Prostate gland (tissue), 2 donors: ENCODE results near the gene ADAMTSL3. TPM values are rescaled to one million over a fixed set of nuclear protein-coding genes. Genes with fewer than 3 reads are reported as not detected.

Experiments
- DNase-seq: peaks from one replicate; pipeline ENCODE4 v3.0.0-alpha.2; 2019; ENCODE audit warnings: low spot score
- H3K27ac ChIP-seq, 2 donors: fragments of 200-600 bp; sonication (generic); 2 replicates each; pipeline ENCODE4 v1.5.1; 2017 to 2019
- H3K27me3 ChIP-seq: fragments of 200-600 bp; sonication (generic); replicated peaks from 2 replicates; pipeline ENCODE4 v1.5.1; 2019; ENCODE audit not compliant: insufficient read depth
- H3K36me3 ChIP-seq, 2 donors: fragments of 200-600 bp; sonication (generic); 1 replicate in 1 of 2; 2 replicates in 1 of 2; pipeline versions ENCODE4 v1.5.1 to v1.8.1; 2017 to 2019
- H3K4me1 ChIP-seq: fragments of 200-600 bp; sonication (generic); replicated peaks from 2 replicates; pipeline ENCODE4 v1.5.1; 2019
- H3K4me3 ChIP-seq, 2 donors: fragments of 200-600 bp; sonication (generic); 2 replicates each; pipeline ENCODE4 v1.5.1; 2017 to 2019
- H3K9me3 ChIP-seq: fragments of 200-600 bp; sonication (generic); 2 replicates; pipeline ENCODE4 v1.5.1; 2017
- POLR2A ChIP-seq: fragments of 450-650 bp; IDR thresholded peaks from one replicate; pipeline ENCODE4 v1.6.1; 2016; ENCODE audit warnings: antibody characterized with exemption, mild to moderate bottlenecking
- POLR2AphosphoS5 ChIP-seq: sonication (generic); formaldehyde crosslinking; IDR thresholded peaks from one replicate; pipeline ENCODE4 v1.6.1; 2017; ENCODE audit warnings: antibody characterized with exemption
- WGBS: methylation state at CpG from one replicate; pipeline ENCODE4 v1.1.5; 2018; 5-methylcytosine and 5-hydroxymethylcytosine counted together
- intact Hi-C: fragments of 100-400 bp; cut with DNase I; formaldehyde crosslinking; loops from one replicate; pipeline ENCODE4 v1.14.2; 2022
- total RNA-seq, 2 donors: library from RNA; depleted of rRNA; stranded (reverse); fragments of >200 nt; gene quantifications; one replicate each; pipeline ENCODE4 v1.1.0, GENCODE V29; 2016
- TF ChIP-seq, protein P1 (sequence below), 4 experiments: fragments of 200-600 bp in 2 of 4; fragments of 450-650 bp in 2 of 4; sonication (generic) in 2 of 4; IDR thresholded peaks; 1 replicate in 3 of 4; 2 replicates in 1 of 4; pipeline ENCODE4 v1.5.1; 2016 to 2019; ENCODE audit warnings: antibody characterized with exemption in 4 of 4, mild to moderate bottlenecking in 2 of 4, moderate library complexity in 2 of 4

The ADAMTSL3 gene
- total RNA-seq, 2 donors from 2014 or later = 4.5 to 25.2 TPM

DNA sequence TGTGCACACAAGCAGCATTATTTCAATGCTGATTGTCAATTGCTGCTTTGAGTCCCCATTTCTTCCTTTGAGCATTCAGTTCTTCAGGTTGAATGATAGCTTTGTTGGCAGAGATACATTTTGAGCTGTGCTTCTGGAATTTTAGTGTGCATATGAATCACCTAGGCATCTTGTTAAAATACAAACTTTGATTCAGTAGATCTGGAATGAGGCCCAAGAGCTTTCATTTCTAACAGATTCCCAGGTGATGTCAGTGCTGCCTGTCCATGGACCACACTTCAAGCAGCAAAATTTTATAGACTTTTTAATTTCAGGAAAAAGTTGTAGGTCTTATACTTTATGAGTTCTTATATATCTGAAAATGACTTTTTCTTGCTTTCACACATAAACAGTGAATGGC is 131.1 kb downstream of the ADAMTSL3 start:
- TF ChIP-seq, protein P1, sequence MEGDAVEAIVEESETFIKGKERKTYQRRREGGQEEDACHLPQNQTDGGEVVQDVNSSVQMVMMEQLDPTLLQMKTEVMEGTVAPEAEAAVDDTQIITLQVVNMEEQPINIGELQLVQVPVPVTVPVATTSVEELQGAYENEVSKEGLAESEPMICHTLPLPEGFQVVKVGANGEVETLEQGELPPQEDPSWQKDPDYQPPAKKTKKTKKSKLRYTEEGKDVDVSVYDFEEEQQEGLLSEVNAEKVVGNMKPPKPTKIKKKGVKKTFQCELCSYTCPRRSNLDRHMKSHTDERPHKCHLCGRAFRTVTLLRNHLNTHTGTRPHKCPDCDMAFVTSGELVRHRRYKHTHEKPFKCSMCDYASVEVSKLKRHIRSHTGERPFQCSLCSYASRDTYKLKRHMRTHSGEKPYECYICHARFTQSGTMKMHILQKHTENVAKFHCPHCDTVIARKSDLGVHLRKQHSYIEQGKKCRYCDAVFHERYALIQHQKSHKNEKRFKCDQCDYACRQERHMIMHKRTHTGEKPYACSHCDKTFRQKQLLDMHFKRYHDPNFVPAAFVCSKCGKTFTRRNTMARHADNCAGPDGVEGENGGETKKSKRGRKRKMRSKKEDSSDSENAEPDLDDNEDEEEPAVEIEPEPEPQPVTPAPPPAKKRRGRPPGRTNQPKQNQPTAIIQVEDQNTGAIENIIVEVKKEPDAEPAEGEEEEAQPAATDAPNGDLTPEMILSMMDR (IDR thresholded peaks at IDR 0.05) = no peak
- no peak for TF ChIP-seq POLR2AphosphoS5
- TF ChIP-seq POLR2A = no peak
- Histone ChIP-seq H3K9me3 (no peaks in the 10 kb centered on the region), H3K27ac (no peak overlapping the region), H3K27me3 (no peaks in the 10 kb centered on the region), H3K4me1 (no peaks in the 10 kb centered on the region), H3K4me3 (no peak overlapping the region), H3K36me3 (no peaks in the 10 kb centered on the region)
- DNase-seq = peak; percentile 10
- intact Hi-C loops = no loop called here

DNA sequence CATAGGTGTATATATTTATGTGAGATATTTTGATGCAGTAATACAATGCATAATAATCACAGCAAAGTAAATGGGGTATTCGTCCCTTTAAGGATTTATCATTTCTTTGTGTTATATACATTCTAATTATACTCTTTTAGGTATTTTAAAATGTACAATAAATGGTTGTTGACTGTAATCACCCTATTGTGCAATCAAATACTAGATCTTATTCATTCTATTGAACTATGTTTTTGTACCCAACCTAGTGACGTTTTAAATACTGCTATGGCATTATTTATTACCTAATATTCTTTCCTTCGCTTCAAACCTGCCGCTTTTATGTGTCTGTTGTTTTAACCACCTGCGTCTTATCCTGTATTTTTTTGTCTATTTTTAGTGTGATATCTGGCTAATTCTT is 132.4 kb downstream of the ADAMTSL3 start:
- H3K9me3 ChIP-seq = no peaks in the 10 kb centered on the region
- no peaks in the 10 kb centered on the region for H3K27me3 ChIP-seq
- intact Hi-C loops = no loop called here
- no peak overlapping the region for H3K27ac ChIP-seq
- 90% methylated on average over 5 of the region's 5 CpGs for WGBS
- H3K4me1 ChIP-seq = no peaks in the 10 kb centered on the region
- no peak overlapping the region for H3K4me3 ChIP-seq
- H3K36me3 ChIP-seq = no peaks in the 10 kb centered on the region
- no peak for DNase-seq
- TF ChIP-seq POLR2A = no peak
- TF ChIP-seq, protein P1 (IDR thresholded peaks at IDR 0.05) = no peak
- no peak for TF ChIP-seq POLR2AphosphoS5

DNA sequence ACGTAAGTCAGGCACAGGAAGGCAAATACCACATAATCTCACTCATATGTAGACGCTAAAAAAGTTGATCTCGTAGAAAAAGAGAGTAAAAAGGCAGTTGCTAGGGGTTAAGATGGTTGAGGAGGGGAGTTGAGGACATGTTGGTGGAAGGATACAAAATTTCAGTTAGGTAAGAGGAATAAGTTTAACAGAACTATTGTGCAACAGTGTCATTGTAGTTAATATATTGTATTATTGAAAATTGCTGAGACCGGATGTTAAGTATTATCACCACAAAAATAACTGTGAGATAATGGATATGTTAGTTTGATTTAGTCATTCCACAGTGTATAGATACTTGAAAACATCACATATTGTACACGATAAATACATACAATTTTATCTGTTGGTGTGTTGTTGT is 139.1 kb downstream of the ADAMTSL3 start:
- DNase-seq = no peak
- Histone ChIP-seq H3K27me3 (no peaks in the 10 kb centered on the region), H3K4me3 (no peak overlapping the region), H3K36me3 (no peaks in the 10 kb centered on the region), H3K4me1 (no peaks in the 10 kb centered on the region), H3K27ac (no peak overlapping the region), H3K9me3 (no peaks in the 10 kb centered on the region)
- no peak for TF ChIP-seq POLR2A
- TF ChIP-seq, protein P1 (IDR thresholded peaks at IDR 0.05) = no peak
- no peak for TF ChIP-seq POLR2AphosphoS5
- WGBS = 95% methylated on average over 5 of the region's 5 CpGs
- intact Hi-C loops = no loop called here

DNA sequence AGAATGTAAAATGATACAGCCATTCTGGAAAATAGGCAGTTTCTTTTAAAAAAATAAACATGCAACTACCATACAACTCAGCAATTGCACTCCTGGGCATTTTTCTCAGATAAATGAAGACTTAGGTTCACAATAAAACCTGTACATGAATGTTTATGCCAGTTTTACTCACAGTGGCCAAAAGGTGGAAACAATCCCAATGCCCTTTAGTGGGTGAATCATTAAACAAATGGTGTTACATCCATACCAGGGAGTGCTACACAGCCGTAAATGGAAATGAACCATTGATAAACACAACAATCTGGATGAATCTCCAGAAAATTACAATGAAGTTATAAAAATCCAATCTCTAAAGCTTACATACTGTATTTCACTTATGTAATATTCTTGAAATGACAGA is 140.3 kb downstream of the ADAMTSL3 start:
- TF ChIP-seq POLR2A (no peak), POLR2AphosphoS5 (no peak)
- TF ChIP-seq, protein P1 (IDR thresholded peaks at IDR 0.05) = no peak
- Histone ChIP-seq H3K27me3 (no peaks in the 10 kb centered on the region), H3K4me1 (no peaks in the 10 kb centered on the region), H3K36me3 (no peaks in the 10 kb centered on the region), H3K4me3 (no peak overlapping the region), H3K27ac (no peak overlapping the region), H3K9me3 (no peaks in the 10 kb centered on the region)
- DNase-seq = no peak
- intact Hi-C loops = no loop called here
- 58% methylated on average over 1 of the region's 1 CpG for WGBS

DNA sequence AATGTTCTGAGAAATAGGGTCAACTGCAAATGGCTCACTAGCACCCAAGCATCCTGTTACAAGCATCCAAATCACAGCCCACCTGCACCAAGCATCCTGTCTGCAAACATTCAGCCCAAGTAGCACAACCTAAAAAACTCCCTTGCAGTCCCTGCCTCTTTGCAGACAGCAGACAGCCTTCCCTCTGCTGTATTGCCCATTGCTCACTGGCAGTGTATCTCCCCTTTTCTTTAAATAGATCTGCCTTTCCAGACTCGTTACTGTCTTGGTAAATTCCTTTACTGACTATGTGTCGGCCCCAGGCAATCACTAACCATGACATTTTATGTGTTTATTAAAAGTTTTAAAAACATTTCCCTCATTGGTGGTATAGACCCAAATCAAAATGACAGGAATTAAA is 155.4 kb downstream of the ADAMTSL3 start:
- no peaks in the 10 kb centered on the region for H3K4me1 ChIP-seq
- H3K36me3 ChIP-seq = no peaks in the 10 kb centered on the region
- WGBS = 65% methylated on average over 2 of the region's 2 CpGs
- no peak for DNase-seq
- H3K27me3 ChIP-seq = no peaks in the 10 kb centered on the region
- no peak overlapping the region for H3K27ac ChIP-seq
- intact Hi-C loops = no loop called here
- H3K4me3 ChIP-seq = no peak overlapping the region
- TF ChIP-seq POLR2A (no peak), POLR2AphosphoS5 (no peak)
- TF ChIP-seq, protein P1 (IDR thresholded peaks at IDR 0.05) = no peak
- H3K9me3 ChIP-seq = no peaks in the 10 kb centered on the region
